HCT116 (cell line): Measurements from ENCODE around the gene CDHR3. TPM values are rescaled to one million over a fixed set of nuclear protein-coding genes. Genes with fewer than 3 reads are reported as not detected.

Experiments used
- ATAC-seq: fragments of 200-7000 bp; cut with Tn5 transposase; 2 replicates; pipeline ENCODE4 v1.9.1; 2020; ENCODE audit warnings: mild to moderate bottlenecking, moderate library complexity
- BruUV-seq: library from RNA; stranded (reverse); fragments of 400-500 nt; replicated peaks from 2 replicates; lab custom pipeline; 2021; lab: Mats Ljungman, UMichigan
- CTCF ChIA-PET: fragments of 300-600 bp; sonication (Branson Sonifier 250); formaldehyde crosslinking; loops from one replicate; lab custom pipeline; 2021; ENCODE audit warnings: antibody characterized with exemption; lab: Charles Lee
- POLR2A ChIA-PET: fragments of 300-600, 350-600 bp; sonication (Branson Sonifier 250); formaldehyde crosslinking; loops from one replicate; lab custom pipeline; 2021; ENCODE audit warnings: antibody characterized with exemption; lab: Charles Lee
- RAD21 ChIA-PET, 2 experiments: fragments of 300-600 bp; sonication (Branson Sonifier 250); formaldehyde crosslinking; loops; one replicate each; lab custom pipeline; 2023; ENCODE audit warnings: low total read pairs in 2 of 2; ENCODE audit not compliant: uncharacterized antibody in 2 of 2, unreplicated experiment in 2 of 2, low non-redundant PET in 1 of 2; lab: Charles Lee
- DNase-seq: peaks from one replicate; pipeline ENCODE4 v3.0.0-alpha.2; 2010; ENCODE audit warnings: low read depth, low spot score
- H2AFZ ChIP-seq: fragments of 200-600 bp; shearing (Covaris generic), sonication (generic); 2 replicates; pipeline ENCODE4 v1.6.1; 2017; ENCODE audit warnings: low read depth, mixed run types, mixed read lengths, antibody characterized with exemption, low read length; ENCODE audit not compliant: poor library complexity, severe bottlenecking
- H3K27ac ChIP-seq: 2 replicates; pipeline ENCODE4 v1.5.1; 2012; ENCODE audit warnings: low read depth, low read length
- H3K27me3 ChIP-seq: fragments of 200-600 bp; sonication (generic); 2 replicates; pipeline ENCODE4 v1.6.1; 2016; ENCODE audit warnings: mixed run types, low read length, mixed read lengths; ENCODE audit not compliant: insufficient read depth
- H3K36me3 ChIP-seq, 2 experiments: fragments of 200-500 bp in 1 of 2; fragments of 200-600 bp in 1 of 2; sonication (Bioruptor generic) in 1 of 2; sonication (generic) in 1 of 2; 2 replicates each; pipeline versions ENCODE4 v1.5.1 to v1.6.1; 2014 to 2016; ENCODE audit warnings: low read length in 2 of 2, inconsistent platforms in 1 of 2, mixed read lengths in 1 of 2, mixed run types in 1 of 2; ENCODE audit not compliant: insufficient read depth in 2 of 2, control insufficient read depth in 1 of 2
- H3K4me1 ChIP-seq, 2 experiments: fragments of 200-600 bp in 1 of 2; sonication (generic) in 1 of 2; 2 replicates each; pipeline versions ENCODE4 v1.5.1 to v1.6.1; 2012 to 2017; ENCODE audit warnings: low read length in 2 of 2, inconsistent platforms in 1 of 2, mild to moderate bottlenecking in 1 of 2, mixed read lengths in 1 of 2, mixed run types in 1 of 2, moderate library complexity in 1 of 2; ENCODE audit not compliant: insufficient read depth in 2 of 2, control insufficient read depth in 1 of 2
- H3K4me2 ChIP-seq: fragments of 200-600 bp; sonication (generic); 2 replicates; pipeline ENCODE4 v1.6.1; 2017; ENCODE audit warnings: mixed run types, low read length, mixed read lengths
- H3K4me3 ChIP-seq, 2 experiments: fragments of 200-600 bp in 1 of 2; sonication (generic) in 1 of 2; replicated peaks in 1 of 2; 2 replicates each; pipeline ENCODE4 v1.5.1; 2011 to 2016; ENCODE audit warnings: low read length in 2 of 2, control low read depth in 1 of 2, low read depth in 1 of 2, mild to moderate bottlenecking in 1 of 2, mixed read lengths in 1 of 2, mixed run types in 1 of 2
- H3K79me2 ChIP-seq: fragments of 200-600 bp; sonication (generic); 2 replicates; pipeline ENCODE4 v1.6.1; 2017; ENCODE audit warnings: mild to moderate bottlenecking, mixed run types, low read length, moderate library complexity, mixed read lengths; ENCODE audit not compliant: insufficient read depth
- H3K9ac ChIP-seq: fragments of 200-600 bp; sonication (generic); 2 replicates; pipeline ENCODE4 v1.6.1; 2016; ENCODE audit warnings: low read length, mixed read lengths
- H3K9me2 ChIP-seq: fragments of 200-600 bp; sonication (generic), shearing (Covaris generic); 2 replicates; pipeline ENCODE4 v1.6.1; 2017; ENCODE audit warnings: mixed run types, mild to moderate bottlenecking, moderate library complexity; ENCODE audit not compliant: insufficient read depth
- H3K9me3 ChIP-seq, 2 experiments: fragments of 200-500 bp in 1 of 2; fragments of 200-600 bp in 1 of 2; sonication (Bioruptor generic) in 1 of 2; sonication (generic) in 1 of 2; 2 replicates each; pipeline ENCODE4 v1.6.1; 2014 to 2017; ENCODE audit warnings: low read length in 2 of 2, mixed read lengths in 2 of 2, inconsistent platforms in 1 of 2, low read depth in 1 of 2, mild to moderate bottlenecking in 1 of 2, mixed run types in 1 of 2, moderate library complexity in 1 of 2; ENCODE audit not compliant: control insufficient read depth in 1 of 2, insufficient read depth in 1 of 2
- H4K20me1 ChIP-seq: fragments of 200-600 bp; sonication (generic), shearing (Covaris generic); 2 replicates; pipeline ENCODE4 v1.6.1; 2017; ENCODE audit warnings: mixed run types, mild to moderate bottlenecking, moderate library complexity; ENCODE audit not compliant: insufficient read depth
- TCF7L2 ChIP-seq: IDR thresholded peaks from 2 replicates; pipeline ENCODE4 v1.7.0; 2011; ENCODE audit warnings: borderline replicate concordance, inconsistent platforms; ENCODE audit not compliant: insufficient read depth, insufficient read length; ENCODE audit errors: extremely low read depth
- intact Hi-C: fragments of 100-400 bp; cut with micrococcal nuclease; formaldehyde crosslinking; loops from 2 replicates; pipeline ENCODE4 v1.10.0; 2022
- total RNA-seq: library from RNA; stranded (reverse); gene quantifications from one replicate; pipeline ENCODE4 v1.2.1, GENCODE V29; 2021; ENCODE audit not compliant: unreplicated experiment
- TF ChIP-seq, protein P1 (sequence below): IDR thresholded peaks from 2 replicates; pipeline ENCODE4 v1.6.1; 2012

Gene CDHR3
- total RNA-seq, 1 experiment from 2014 or later, result 5.5 TPM

DNA sequence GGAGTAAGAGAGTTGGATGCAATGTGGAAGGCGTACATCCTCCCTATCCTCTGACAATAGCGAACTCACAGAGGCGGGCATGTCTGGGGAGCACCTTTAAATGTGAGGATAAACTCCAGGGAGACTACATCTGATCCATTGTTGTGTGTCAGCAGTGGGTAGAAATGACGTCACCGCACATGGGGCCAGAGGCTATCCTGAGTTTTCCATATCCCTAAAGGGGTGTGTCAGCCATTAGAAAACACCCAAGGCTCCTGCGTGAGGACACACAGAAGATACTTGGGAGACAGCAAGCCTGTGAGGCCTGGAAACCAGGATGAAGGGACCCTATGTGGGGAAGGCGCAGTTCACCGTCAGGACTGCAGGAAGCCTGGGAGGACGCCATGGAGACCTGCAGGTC is 17.2 kb upstream of the CDHR3 start:
- no peaks in the 10 kb centered on the region for H4K20me1 ChIP-seq
- ChIA-PET POLR2A (no interaction called here), CTCF (no interaction called here), RAD21 (no interaction called here)
- intact Hi-C loops, result no loop called here
- no peak overlapping the region for H3K9ac ChIP-seq
- ATAC-seq (no peak), DNase-seq (no peak)
- no peak overlapping the region for H2AFZ ChIP-seq
- no peaks in the 10 kb centered on the region for H3K36me3 ChIP-seq
- no TSS peak for BruUV-seq
- H3K4me2 ChIP-seq, result no peak overlapping the region
- H3K9me3 ChIP-seq, result no peaks in the 10 kb centered on the region
- no peak overlapping the region for H3K4me3 ChIP-seq
- no peak overlapping the region for H3K27ac ChIP-seq
- TF ChIP-seq, protein P1, sequence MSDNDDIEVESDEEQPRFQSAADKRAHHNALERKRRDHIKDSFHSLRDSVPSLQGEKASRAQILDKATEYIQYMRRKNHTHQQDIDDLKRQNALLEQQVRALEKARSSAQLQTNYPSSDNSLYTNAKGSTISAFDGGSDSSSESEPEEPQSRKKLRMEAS, result no peak
- no peaks in the 10 kb centered on the region for H3K79me2 ChIP-seq
- no peaks in the 10 kb centered on the region for H3K9me2 ChIP-seq
- no peaks in the 10 kb centered on the region for H3K4me1 ChIP-seq
- no peaks in the 10 kb centered on the region for H3K27me3 ChIP-seq

DNA sequence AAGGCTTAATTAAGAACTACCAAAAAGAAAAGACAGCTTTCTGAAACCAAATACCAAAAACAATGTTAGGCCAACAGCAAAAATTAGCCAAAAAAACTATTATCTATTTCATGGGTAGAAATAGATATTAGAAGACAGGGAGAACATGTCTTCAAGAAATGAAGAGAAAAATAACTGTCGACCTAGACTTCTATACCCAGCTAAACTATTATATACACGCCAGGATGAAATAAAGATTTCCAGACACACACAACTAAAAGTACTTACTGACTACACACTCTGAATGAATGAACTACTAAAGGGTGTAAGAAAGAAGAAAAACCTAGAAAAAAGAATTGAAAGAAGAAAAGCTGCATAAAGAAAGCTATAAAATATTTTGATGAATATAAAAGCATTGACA is 11.5 kb upstream of the CDHR3 start:
- no peak for TF ChIP-seq TCF7L2
- DNase-seq (no peak), ATAC-seq (no peak)
- Histone ChIP-seq H3K9ac (no peak overlapping the region), H3K4me3 (no peak overlapping the region), H3K4me2 (no peak overlapping the region), H3K27me3 (no peaks in the 10 kb centered on the region), H3K9me3 (peaks cover 8 to 11% of the 10 kb centered on the region in 2 experiments; a peak in 2 of 4 replicates), H4K20me1 (no peaks in the 10 kb centered on the region), H3K79me2 (no peaks in the 10 kb centered on the region), H3K4me1 (no peaks in the 10 kb centered on the region), H2AFZ (no peak overlapping the region), H3K9me2 (no peaks in the 10 kb centered on the region), H3K36me3 (no peaks in the 10 kb centered on the region), H3K27ac (no peak overlapping the region)
- ChIA-PET RAD21 (no interaction called here), CTCF (no interaction called here), POLR2A (no interaction called here)
- intact Hi-C loops, result no loop called here
- BruUV-seq, result no TSS peak
